HUES64 (cell line): Measurements from ENCODE around the gene TRAPPC12.

Experiments
- H3K27ac ChIP-seq: 2 replicates; pipeline ENCODE4 v1.7.0; 2013; ENCODE audit warnings: low read depth, low read length, inconsistent platforms
- H3K27me3 ChIP-seq: 2 replicates; pipeline ENCODE4 v1.6.1; 2013; ENCODE audit warnings: mild to moderate bottlenecking, low read length; ENCODE audit not compliant: insufficient read depth
- H3K36me3 ChIP-seq: 2 replicates; pipeline ENCODE4 v1.6.1; 2013; ENCODE audit warnings: mild to moderate bottlenecking, low read length; ENCODE audit not compliant: insufficient read depth
- H3K4me1 ChIP-seq: 2 replicates; pipeline ENCODE4 v1.6.1; 2013; ENCODE audit warnings: mild to moderate bottlenecking, low read length, moderate library complexity; ENCODE audit not compliant: insufficient read depth
- H3K4me3 ChIP-seq: 2 replicates; pipeline ENCODE4 v1.5.1; 2013; ENCODE audit warnings: mild to moderate bottlenecking, low read length, moderate library complexity
- H3K9ac ChIP-seq: 2 replicates; pipeline ENCODE4 v1.6.1; 2013; ENCODE audit warnings: mild to moderate bottlenecking, low read depth, low read length
- H3K9me3 ChIP-seq: 2 replicates; pipeline ENCODE4 v1.6.1; 2013; ENCODE audit warnings: low read depth, low read length; ENCODE audit not compliant: insufficient read depth
- WGBS: fragments of 150-250, 120-280 bp; methylation state at CpG from one replicate; pipeline ENCODE4 v1.1.7; 2013; ENCODE audit warnings: missing lambda C conversion rate; 5-methylcytosine and 5-hydroxymethylcytosine counted together

Gene TRAPPC12

DNA sequence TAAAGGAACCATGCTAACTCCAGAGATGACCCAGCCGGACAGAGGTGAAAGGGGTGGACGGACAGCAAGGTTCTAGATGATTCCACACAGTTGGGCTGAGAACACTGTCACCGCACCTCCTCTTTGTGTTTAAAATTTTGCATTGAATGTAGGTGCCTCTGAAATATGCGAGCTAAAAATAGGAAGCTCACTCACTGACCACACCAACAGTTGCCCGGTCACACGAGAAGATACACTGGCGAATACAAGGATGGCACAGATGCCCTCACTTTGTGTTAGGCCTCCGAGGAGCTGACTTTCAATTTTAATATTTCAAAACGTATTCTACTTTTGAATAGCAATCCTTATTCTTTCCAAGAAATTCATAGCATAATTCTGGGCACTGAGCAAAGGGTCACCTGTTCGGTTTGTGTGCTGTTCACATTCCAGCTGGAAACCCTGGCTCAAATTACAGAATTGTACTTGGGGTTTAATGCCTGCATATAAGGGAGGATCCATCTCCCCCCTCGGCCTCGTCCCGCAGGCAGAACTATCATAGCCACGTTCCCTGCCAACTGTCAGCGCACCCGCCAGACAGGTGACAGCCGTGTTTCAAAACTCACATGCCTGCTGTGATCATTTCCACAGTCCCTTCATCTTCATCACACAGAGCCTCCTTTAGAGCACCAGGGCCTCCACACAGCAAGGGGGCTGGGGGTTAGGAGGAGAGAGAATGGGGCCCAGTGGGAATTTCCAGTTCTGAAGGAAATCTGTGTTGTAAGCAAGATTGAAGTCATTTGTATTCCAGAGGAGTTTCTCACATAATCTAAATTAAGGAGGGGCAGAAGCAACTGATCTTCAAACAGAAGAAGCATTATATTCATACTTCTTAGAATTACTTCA lies 91.6 kb downstream of the TRAPPC12 start:
- WGBS, result 94% methylated on average over 17 of the region's 17 CpGs
- H3K36me3 ChIP-seq, result peaks cover 38% of the 10 kb centered on the region
- H3K4me3 ChIP-seq, result no peak overlapping the region
- no peaks in the 10 kb centered on the region; the same call in 1 of the 2 replicates for H3K4me1 ChIP-seq
- no peak overlapping the region for H3K27ac ChIP-seq
- H3K27me3 ChIP-seq, result no peaks in the 10 kb centered on the region
- H3K9me3 ChIP-seq, result no peaks in the 10 kb centered on the region
- H3K9ac ChIP-seq, result no peak overlapping the region

DNA sequence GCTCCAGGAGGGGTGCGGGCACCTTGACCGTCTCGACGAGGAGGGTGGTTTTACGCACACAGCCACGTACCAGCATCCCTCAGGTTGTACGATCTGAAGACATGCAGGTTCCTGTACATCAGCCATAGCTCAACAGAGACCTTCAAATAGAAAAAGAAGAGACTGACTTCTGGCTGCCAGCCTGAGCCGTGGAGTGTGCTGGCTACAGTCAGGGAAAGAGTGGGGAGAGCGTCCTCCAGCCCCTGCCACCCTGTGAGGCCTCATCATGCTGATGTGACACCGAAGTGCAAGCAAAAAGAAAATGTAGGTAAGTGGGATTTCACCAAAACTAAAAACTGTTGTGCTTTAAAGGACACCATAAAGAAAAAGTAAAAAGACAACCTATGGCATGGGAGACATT lies 92.8 kb downstream of the TRAPPC12 start:
- 89% methylated on average over 10 of the region's 10 CpGs for WGBS
- H3K27ac ChIP-seq, result no peak overlapping the region
- no peaks in the 10 kb centered on the region for H3K27me3 ChIP-seq
- H3K36me3 ChIP-seq, result peaks cover 35% of the 10 kb centered on the region
- no peaks in the 10 kb centered on the region for H3K9me3 ChIP-seq
- H3K4me1 ChIP-seq, result no peaks in the 10 kb centered on the region; the same call in 1 of the 2 replicates
- H3K9ac ChIP-seq, result no peak overlapping the region
- H3K4me3 ChIP-seq, result no peak overlapping the region

DNA sequence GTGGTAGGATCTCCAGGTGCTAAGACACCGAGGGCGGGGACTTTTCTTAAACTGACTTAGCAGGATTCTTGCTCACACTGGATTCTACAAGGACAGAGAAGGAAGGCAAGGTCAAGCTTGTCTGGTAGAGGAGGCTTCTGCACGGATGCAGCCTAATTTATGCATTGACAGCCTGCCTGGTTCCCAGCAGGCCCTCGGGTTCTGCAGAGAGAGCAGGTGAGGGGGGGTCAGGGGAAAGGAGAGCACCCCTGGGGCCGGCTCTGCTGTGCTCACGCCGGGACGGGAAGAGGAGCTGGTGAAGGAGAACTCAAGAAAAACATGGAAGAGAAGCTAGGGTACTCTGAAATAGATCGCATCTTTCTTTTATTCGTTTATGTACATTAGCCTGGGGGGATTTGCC lies 93.5 kb downstream of the TRAPPC12 start:
- Histone ChIP-seq H3K36me3 (peaks cover 34% of the 10 kb centered on the region), H3K9me3 (no peaks in the 10 kb centered on the region)
- 67% methylated on average over 10 of the region's 10 CpGs for WGBS

DNA sequence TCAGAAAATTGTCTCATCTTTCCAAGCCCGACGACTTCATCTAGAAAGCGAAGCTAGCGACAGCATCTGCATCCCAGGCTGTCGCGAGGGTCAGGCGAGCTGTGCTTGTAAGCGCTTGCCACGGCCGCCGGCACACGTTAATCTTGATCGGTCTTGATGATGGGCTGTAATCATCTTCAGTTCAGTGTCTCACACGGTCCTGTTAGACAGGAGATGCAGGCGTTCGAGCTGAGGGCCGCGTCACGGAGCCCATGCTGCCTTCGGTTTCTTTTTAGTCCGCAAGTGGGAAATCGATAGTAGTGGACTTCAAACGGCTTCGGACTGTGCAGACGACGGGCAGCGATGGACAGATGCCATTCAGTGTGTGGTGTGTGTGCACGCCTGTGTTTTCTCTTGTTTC lies 96.3 kb downstream of the TRAPPC12 start:
- no peaks in the 10 kb centered on the region for H3K9me3 ChIP-seq
- no peak overlapping the region for H3K27ac ChIP-seq
- no peaks in the 10 kb centered on the region for H3K27me3 ChIP-seq
- no peak overlapping the region for H3K9ac ChIP-seq
- H3K36me3 ChIP-seq, result peaks cover 17% of the 10 kb centered on the region
- H3K4me1 ChIP-seq, result no peaks in the 10 kb centered on the region; the same call in 1 of the 2 replicates
- no peak overlapping the region for H3K4me3 ChIP-seq
- 97% methylated on average over 28 of the region's 28 CpGs for WGBS

More for the DNA sequence above, 93.5 kb downstream of the TRAPPC12 start:
- Histone ChIP-seq H3K4me1 (no peaks in the 10 kb centered on the region; the same call in 1 of the 2 replicates), H3K9ac (no peak overlapping the region), H3K4me3 (no peak overlapping the region), H3K27me3 (no peaks in the 10 kb centered on the region), H3K27ac (no peak overlapping the region)

DNA sequence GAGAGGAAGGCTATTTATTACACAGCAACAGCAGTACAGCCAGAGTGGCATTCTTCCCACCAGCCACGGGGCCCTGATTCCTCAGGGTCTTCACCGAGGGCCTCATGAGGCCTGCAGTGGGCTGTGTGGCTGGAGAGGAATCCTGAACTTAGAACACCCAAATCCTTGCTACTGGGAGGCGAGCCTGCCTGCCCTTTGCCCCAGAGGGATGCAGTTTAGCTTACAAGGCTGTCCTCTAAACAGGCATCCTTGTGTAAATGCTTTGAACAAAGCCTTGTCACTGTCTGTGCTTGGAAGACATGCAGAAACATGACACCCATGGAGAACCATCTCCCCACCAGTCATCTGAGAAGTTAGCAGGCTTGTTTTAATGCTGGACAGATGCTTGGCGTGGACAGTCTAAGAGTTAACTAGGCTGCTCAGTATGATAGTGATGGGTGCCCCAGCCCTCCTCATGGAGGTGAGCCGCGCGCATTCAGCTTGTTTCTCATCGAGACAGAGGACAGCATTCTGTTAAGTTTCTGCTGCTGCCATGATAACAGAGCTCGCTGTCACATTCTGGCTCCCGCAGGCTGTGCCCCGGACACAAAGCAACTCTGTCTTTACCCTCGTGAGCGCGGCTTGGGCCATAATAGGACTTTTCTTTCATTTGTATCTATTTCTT lies 97.0 kb downstream of the TRAPPC12 start:
- peaks cover 17% of the 10 kb centered on the region for H3K36me3 ChIP-seq
- H3K4me1 ChIP-seq, result no peaks in the 10 kb centered on the region; the same call in 1 of the 2 replicates
- no peaks in the 10 kb centered on the region for H3K9me3 ChIP-seq
- WGBS, result 89% methylated on average over 14 of the region's 14 CpGs
- H3K27me3 ChIP-seq, result no peaks in the 10 kb centered on the region
- H3K27ac ChIP-seq, result no peak overlapping the region
- H3K4me3 ChIP-seq, result no peak overlapping the region
- no peak overlapping the region for H3K9ac ChIP-seq

DNA sequence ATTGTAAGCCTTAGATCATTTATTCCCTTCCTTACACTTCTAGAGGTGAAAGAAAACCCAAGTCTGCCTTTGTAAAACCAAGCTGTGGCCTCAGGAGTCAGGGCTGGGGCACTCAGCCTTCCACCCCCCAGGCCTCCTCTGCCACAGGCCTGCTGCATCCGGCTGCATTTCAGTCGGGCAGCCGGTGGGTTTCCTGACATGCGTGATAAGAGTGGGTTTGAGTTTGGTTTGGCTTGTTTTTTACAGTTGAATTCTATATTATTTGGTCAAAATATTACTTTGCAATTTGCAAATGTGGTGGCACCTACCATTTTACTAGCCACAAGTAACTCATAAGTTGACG lies 97.5 kb downstream of the TRAPPC12 start:
- H3K27me3 ChIP-seq, result no peaks in the 10 kb centered on the region
- H3K36me3 ChIP-seq, result peaks cover 17% of the 10 kb centered on the region
- 96% methylated on average over 4 of the region's 5 CpGs for WGBS
- H3K27ac ChIP-seq, result no peak overlapping the region
- H3K9me3 ChIP-seq, result no peaks in the 10 kb centered on the region
- H3K4me3 ChIP-seq, result no peak overlapping the region
- no peaks in the 10 kb centered on the region; the same call in 1 of the 2 replicates for H3K4me1 ChIP-seq
- H3K9ac ChIP-seq, result no peak overlapping the region

DNA sequence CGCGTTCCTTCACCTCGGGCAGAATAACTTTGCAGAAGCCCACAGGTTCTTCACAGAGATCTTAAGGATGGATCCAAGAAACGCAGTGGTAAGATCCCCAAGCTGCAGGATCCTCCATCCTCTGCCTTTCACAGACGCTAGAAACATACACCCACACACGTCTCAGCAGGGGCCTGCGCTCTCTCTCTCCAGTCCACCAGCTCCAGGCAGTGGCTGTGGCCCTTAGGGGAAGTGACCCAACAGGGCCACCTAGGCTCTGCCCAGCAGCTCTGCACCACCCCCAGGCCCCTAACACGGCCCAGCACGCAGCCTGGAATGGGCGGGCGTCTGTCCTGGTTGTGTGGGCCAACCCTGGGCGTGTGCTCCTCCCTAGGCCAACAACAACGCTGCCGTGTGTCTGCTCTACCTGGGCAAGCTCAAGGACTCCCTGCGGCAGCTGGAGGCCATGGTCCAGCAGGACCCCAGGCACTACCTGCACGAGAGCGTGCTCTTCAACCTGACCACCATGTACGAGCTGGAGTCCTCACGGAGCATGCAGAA lies 99.4 kb downstream of the TRAPPC12 start:
- peaks cover 10% of the 10 kb centered on the region; the same call in 1 of the 2 replicates for H3K36me3 ChIP-seq
- no peak overlapping the region for H3K27ac ChIP-seq
- no peaks in the 10 kb centered on the region; the same call in 1 of the 2 replicates for H3K4me1 ChIP-seq
- no peak overlapping the region for H3K4me3 ChIP-seq
- 93% methylated on average over 19 of the region's 19 CpGs for WGBS
- H3K9ac ChIP-seq, result no peak overlapping the region
- no peaks in the 10 kb centered on the region for H3K27me3 ChIP-seq
- H3K9me3 ChIP-seq, result no peaks in the 10 kb centered on the region

DNA sequence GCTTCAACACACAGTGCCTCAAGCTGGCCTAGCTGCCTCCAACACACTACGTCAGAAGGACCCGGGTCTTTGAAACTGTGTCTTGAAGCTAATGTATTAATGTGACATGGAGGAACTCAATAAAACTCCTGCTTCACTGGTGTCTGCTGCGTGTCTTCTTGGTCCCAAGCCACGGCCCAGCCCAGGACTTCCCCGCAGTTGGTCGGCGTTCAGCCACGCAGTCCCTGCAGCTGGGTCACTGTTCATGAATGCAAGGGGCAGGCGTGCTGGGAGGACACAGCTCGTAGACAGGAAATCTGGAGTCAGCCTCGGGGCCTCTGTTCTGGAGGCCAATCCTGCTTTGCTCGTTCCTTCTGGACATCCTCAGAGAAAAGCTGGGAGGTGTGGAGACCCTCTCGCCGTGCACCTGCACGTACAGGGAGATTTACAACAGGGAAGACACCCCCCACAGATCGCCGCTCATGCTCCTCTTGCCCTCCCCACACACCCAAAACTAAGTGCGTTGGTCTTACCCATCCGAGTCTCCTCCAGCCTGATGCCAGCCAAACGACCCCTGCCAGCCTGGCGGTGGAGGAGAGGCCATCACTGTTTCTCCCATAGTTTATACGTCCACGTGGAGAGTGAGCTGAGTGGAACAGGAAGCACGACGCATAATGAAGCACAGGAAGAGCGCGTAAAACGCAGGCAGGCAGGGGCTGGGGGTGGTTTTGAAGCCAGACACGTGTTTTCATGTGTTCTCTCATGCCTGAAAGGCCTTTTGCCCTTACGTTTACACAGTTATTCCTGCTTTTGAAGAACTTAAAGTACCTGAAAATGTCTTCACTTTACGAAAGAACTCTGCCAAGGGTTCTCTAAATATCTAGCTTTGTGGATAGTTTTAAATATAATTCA lies 100.2 kb downstream of the TRAPPC12 start:
- H3K9ac ChIP-seq, result no peak overlapping the region
- no peaks in the 10 kb centered on the region for H3K9me3 ChIP-seq
- no peaks in the 10 kb centered on the region; the same call in 1 of the 2 replicates for H3K4me1 ChIP-seq
- no peaks in the 10 kb centered on the region for H3K27me3 ChIP-seq
- no peak overlapping the region for H3K27ac ChIP-seq
- H3K4me3 ChIP-seq, result no peak overlapping the region
- peaks cover 6% of the 10 kb centered on the region; the same call in 1 of the 2 replicates for H3K36me3 ChIP-seq
- WGBS, result 94% methylated on average over 30 of the region's 31 CpGs

DNA sequence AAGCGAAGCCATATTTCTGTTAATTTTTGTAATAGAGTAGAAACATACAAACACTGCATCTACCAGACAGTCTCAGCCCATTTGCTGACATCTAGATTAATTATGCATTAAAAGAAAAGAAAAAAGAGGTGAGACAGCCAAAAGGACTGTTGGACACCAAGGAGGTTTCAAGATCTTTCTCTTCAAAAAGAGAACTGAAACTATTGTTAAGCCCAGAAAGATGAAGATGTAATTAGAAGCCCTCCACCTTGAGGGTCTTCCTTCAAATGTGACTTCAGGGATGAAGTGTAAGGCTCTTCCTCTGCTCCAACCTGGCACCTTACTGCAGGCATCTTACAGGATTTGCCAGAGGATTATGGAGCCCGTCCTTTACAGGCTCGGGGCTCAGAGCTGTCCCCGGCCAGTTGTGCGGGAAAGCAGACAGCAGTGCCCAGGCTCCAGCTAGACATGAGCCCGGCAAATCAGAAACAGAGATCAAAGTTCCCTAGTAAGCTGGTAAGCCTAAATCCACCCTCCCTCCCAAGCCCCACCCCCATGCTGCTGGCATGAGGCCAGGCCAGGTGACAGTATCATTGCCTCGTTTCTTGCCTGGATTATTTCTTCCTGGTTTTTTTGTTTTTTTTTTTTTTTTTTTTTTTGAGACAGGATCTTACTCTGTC lies 101.0 kb downstream of the TRAPPC12 start:
- peaks cover 6% of the 10 kb centered on the region; the same call in 1 of the 2 replicates for H3K36me3 ChIP-seq
- no peak overlapping the region for H3K4me3 ChIP-seq
- no peaks in the 10 kb centered on the region for H3K9me3 ChIP-seq
- no peaks in the 10 kb centered on the region for H3K27me3 ChIP-seq
- H3K27ac ChIP-seq, result no peak overlapping the region
- 79% methylated on average over 6 of the region's 7 CpGs for WGBS
- H3K9ac ChIP-seq, result no peak overlapping the region
- no peaks in the 10 kb centered on the region; the same call in 1 of the 2 replicates for H3K4me1 ChIP-seq

DNA sequence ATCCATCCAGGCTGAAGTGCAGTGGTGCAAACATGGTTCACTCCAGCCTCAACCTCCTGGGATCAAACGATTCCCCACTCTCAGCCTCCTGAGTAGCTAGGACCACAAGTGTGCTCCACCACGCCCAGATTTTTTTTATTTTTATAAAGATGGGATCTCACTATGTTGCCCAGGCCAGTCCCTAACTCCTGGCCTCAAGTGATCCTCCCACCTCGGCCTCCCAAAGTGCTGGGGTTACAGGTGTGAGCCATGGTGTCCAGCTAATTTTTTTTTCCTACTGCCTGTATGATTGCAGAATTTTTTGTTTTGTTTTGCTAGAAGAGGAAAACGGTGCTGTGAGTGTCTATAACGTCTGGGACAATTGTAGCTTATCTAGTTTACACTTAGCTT lies 101.5 kb downstream of the TRAPPC12 start:
- Histone ChIP-seq H3K4me3 (no peak overlapping the region), H3K9me3 (no peaks in the 10 kb centered on the region), H3K4me1 (no peaks in the 10 kb centered on the region; the same call in 1 of the 2 replicates), H3K27me3 (no peaks in the 10 kb centered on the region), H3K27ac (no peak overlapping the region), H3K9ac (no peak overlapping the region), H3K36me3 (peaks cover 6% of the 10 kb centered on the region; the same call in 1 of the 2 replicates)
- 85% methylated on average over 4 of the region's 5 CpGs for WGBS
